ENCODE measurements around the gene RBFOX2.
"Not testable (repeated sequence)": the region's sequence is repeated elsewhere in the genome, so short reads cannot be mapped to it uniquely, and the experiment has no call there.

Gene RBFOX2

GRCh38 chr22:36003972-36004674 is 24.5 kb downstream of the RBFOX2 start:
- no peak for DNase-seq

DNA sequence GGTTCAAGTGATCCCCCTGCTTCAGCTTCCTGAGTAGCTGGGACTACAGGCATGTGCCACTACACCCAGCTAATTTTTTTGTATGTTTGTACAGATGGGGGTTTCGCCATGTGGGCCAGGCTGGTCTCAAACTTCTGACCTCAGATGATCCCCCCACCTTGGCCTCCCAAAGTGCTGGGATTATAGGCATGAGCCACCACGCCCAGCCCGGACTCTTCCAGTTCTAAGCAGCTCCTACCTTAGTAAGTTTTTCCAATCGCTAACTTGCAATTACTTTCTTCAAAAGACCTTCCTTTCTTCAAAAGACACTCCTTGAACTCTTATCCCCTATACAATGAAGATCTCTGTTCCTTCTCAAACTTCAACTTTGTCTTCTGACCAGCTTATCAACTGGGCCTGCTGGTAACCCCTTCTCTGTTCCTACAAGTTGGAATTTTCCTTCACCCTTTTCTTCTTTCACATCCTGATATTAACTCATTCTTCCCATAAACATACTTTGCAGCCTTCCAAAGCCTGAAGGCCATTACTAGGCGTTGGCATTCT is 25.8 kb downstream of the RBFOX2 start:
- no peak for DNase-seq

- DNase-seq: no peak
Observed at GRCh38 chr22:36002084-36002483, 26.5 kb downstream of the RBFOX2 start.

- no peak for DNase-seq
Observed at GRCh38 chr22:35998748-35999147, 29.9 kb downstream of the RBFOX2 start.

DNA sequence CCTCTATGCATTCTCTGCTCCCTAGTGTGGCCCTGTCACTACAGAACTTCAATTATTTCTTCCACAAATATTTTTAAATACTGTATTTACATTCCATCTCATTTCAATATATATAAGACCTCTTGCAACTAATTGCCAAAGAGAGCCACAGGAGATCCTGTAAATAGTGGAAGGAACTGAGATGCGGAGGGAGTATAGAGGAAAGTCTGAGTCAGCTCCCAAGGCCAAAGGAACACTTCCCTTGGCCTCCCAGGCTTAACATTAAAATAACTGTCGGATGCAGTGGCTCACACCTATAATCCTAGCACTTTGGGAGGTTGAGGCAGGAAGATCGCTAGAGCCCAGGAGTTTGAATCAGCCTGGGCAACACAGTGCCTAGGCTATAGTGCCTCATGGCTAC is 31.2 kb downstream of the RBFOX2 start:
- no peak for DNase-seq

- DNase-seq: no peak
Observed at GRCh38 chr22:35996596-35996995, 32.0 kb downstream of the RBFOX2 start.

GRCh38 chr22:35995772-35996171 is 32.9 kb downstream of the RBFOX2 start:
- no peak for DNase-seq

- DNase-seq: no peak
Observed at GRCh38 chr22:35995348-35995747, 33.3 kb downstream of the RBFOX2 start.

DNA sequence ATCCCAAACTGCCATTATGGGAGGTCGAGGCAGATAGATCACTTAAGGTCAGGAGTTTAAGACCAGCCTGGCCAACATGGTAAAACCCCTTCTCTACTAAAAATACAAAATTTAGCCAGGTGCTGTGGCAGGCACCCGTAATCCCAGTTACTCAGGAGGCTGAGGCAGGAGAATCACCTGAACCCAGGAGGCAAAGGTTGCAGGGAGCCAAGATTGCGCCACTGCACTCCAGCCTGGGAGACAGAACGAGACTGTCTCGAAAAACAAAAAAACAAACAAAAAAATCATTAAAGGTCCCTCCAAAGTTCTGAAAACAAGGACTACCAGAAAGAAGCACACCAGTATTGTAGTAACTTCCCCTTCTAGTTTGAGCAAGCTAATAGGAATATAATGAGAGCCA is 34.9 kb downstream of the RBFOX2 start:
- DNase-seq: not testable (repeated sequence)

DNA sequence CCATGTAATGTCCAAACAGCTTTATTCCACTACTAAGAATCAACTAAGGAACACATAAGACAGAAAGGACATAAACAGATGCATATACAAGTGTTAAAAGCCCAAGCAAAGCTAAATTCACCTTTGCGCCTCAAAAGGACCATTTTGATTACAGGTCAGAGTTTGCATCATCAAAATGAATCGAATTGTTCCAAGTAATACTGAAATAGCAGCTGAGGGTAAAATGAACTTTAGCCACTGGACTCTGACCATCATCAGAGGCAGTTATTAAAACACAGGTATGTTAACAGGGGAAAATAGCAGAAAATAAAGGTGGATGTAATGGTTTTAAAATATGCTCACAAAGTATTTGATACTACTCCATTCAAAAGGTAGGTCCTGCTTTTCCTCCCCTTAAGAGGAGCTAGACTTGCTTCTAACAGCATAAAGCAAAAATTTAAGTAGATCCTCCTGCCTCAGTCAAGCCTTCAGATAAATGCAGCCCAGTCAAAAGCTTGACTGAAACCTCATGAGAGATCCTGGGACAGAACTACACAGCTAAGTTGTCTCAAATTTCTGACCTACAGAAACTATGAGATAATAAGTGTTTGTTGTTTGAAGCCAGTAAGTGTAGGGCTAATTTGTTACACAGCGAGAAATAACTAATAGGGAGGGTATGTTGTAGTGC is 35.4 kb downstream of the RBFOX2 start:
- DNase-seq: no peak

- no peak for DNase-seq
Observed at GRCh38 chr22:35991168-35991567, 37.5 kb downstream of the RBFOX2 start.

DNA sequence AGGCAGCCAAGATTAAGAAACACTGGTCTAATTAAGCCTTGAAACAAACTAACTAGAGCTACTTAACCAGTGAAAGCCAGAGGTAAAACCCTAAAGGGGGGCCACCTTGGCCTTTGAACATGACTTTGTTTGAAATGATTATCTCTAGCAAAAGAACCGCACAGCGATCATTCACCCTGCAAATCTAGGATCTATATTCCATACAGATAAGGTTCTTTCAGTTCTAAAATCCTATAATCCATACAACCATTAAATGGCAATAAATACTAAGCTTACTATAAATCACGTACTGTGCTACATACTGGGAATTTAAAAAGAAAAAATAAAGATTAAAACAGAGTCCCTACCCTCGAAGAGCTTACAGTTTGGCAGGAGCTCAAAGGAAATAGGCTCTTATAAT is 40.6 kb downstream of the RBFOX2 start:
- DNase-seq: no peak

DNA sequence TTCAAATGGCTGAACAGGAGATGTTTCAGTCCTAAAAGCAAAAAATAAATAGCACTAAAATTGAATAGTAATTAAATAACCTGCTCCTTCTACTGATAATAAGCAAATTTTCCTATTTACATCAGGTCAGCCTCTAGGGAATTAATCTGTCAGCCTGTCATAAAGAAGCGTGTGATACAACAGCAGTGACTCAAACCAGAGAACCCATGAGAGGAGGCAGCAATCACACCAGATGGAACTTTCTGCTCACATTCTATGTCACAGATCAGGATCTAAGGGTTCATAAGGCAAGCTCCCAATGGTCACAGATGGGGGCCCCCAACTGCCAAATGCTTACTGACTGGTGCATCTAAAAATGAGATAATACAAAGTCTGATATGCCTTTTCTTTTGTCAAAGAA is 41.1 kb downstream of the RBFOX2 start:
- no peak for DNase-seq

- DNase-seq: no peak
Observed at GRCh38 chr22:35986088-35986487, 42.5 kb downstream of the RBFOX2 start.

GRCh38 chr22:35985371-35985770 is 43.3 kb downstream of the RBFOX2 start:
- DNase-seq: no peak

DNA sequence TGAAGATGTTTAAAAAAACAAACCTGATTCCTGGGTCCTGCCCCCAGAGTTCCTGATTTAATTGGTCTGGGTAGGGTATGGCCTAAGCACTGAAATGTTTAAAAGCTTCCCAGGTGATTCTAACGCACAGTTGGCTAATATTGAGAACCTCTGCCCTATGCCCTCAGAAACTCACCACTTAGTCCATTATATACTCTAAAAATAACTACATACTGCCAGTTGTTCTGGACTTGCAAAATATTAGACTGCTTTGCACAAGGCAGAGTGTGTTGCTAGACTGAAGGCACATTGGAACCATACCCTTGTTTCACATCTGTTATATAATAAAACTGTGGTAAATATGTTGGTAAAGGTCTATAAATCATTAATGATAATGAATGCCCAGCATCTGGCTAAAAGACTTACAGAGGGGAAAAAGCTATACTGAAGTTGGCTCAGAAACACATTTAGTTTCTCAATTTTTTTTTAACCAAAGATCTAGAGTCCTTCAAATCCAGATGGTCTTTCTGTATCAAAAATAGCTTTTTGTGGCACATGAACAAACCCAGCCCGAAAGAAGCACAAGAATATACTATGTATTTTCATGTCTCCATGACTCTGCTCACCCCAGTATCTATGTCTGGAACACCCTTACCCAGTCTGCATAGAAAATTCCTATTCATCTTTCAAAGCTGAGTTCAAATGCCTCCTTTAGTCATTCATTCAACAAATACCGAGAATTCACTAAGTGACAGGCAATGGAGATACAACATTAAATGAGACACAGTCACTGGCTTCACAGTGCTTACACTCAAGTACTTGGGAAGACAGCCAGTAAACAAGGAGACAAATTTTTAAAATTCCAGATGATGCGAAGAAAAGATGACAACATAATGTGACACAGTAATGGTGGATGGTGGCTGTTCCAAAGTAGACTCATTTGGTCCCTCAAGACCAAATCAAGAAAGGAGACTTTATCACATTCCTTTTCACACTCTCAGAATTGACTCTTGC is 44.1 kb downstream of the RBFOX2 start:
- DNase-seq: no peak

DNA sequence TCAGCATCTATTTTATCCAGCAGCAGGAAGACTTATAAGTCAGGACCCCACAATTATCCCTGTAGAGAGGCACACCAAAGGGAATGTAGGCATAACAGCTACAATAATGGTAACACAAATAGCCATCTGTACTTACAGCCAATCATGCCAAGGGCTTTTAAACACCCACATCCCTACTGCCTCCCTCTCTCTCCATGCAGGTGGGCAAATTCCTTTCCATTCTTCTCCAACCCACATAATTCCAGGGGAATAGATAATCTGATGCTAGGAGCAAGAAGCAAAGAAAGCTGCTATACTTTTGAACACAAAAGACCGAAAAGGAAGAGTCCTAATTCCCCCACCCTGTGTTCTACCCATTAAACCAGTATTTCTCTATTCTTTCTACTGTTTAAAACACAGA is 46.7 kb downstream of the RBFOX2 start:
- no peak for DNase-seq

DNA sequence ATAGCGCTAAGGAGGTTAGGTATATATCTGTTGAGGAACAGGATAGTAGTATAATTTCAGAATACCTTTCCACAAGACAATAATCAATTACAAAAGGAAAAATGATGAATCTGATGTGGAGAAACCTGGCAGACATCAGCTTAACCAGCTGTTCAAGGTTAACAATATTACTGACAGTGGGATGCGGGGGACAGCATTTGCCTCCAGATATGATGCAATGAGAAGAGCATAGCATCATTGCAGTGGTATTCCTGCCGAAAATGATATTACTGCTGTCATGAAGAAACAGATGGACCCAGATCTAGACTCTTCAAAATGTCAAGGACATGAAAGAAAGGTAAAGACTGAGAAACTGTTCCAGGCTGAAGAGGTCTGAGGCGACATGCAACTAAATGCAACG is 49.7 kb downstream of the RBFOX2 start:
- no peak for DNase-seq

- no peak for DNase-seq
Observed at GRCh38 chr22:35978201-35978600, 50.4 kb downstream of the RBFOX2 start.

DNA sequence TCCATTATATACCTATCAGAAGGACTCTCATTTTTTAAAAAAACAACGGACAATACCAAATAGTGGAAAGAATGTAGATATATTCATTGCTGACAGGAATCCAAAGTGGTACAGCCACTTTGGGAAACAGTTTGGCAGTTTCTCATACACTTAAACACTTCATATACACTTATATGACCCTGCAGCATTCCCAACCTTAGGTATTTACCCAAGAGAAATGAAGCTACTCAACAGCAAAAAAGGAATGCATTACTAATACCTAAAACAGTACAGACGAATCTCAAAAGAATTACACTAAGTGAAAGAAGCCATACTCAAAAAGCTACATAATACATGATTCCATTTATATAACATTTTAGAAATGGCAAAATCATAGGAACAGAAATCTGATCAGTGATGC is 51.5 kb downstream of the RBFOX2 start:
- DNase-seq: no peak

DNA sequence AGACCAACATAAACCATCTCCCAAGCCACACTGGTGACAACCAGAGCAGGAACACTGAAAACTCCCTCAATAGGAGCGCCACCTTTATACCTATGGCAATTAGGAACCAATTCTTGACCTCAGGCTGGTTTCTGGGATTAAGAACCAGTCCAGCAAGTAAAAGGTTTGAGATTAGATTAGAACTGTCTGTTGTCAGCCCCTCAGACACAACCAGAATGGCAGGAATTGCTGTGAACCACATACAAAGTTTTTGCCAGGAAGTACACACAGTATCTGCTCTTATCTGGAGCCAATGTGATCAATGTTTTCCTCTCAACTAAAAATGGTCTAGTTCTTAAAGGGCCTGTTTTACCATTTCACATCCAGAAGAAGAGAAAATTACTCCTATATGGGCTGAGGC is 55.2 kb downstream of the RBFOX2 start:
- no peak for DNase-seq

GRCh38 chr22:35972559-35972958 is 56.1 kb downstream of the RBFOX2 start:
- no peak for DNase-seq

DNA sequence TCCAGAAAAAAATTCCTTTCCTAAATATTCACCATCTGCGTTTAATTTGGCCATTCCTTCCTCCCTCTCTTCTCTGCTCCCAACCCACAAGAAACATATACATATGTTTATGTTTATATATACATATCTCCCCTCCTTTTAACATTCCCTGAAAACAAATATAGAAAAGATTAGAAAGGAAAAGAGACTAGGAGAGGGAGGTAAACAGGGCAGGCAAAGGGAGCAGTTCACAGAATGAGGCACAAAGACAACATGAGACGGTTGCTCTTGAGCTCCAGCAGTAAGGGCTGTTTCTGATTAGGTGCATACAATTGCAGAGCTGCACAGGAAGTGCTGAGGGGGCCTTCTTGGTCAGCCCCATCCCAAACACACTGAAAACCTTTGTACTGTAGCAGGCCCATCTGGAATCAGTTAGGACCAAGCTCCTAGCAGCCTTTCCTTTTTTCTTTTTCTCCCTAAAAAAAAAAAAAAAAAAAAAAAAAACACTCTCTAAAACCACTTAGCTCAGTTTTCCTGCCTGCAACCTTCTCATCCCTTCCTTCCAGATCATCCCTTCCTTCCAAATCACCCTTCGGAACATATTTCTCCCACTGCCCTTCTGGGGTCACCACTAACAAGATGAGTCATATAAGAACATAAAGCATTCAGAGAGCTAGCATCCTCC is 57.0 kb downstream of the RBFOX2 start:
- DNase-seq: no peak

All from NCI-H748 treated with DMSO at 0.1 percent for 48 hours (cell line).